Activated CD4-positive, alpha-beta T cell treated with anti-CD3 and anti-CD28 coated beads, Interleukin-2, amount 50 U/mL, for 1 hour (primary cell): ENCODE data around the gene ISCA2.

Experiments used
- DNase-seq: peaks from one replicate; pipeline ENCODE4 v3.0.0-alpha.2; 2020

Gene ISCA2

DNA sequence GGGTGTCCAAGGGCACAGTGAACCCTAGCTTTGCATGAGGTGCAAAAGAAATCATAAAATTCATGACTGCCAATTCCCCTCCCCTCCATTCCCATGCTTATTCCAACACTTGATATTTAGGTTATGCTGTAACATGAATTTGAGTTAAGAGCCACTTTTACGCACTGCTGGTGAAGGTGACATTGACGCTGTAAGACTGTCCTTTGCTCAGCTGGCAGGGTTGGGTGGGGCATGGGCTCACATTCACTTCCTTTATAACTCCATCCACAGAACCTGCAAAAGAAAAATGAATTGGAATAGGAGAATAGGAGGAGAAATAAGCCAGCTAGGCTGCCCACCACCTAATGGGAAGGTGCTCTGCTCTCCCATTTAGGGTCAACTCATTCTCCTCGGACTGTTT, 7.4 kb upstream of the ISCA2 start:
- no peak for DNase-seq

DNA sequence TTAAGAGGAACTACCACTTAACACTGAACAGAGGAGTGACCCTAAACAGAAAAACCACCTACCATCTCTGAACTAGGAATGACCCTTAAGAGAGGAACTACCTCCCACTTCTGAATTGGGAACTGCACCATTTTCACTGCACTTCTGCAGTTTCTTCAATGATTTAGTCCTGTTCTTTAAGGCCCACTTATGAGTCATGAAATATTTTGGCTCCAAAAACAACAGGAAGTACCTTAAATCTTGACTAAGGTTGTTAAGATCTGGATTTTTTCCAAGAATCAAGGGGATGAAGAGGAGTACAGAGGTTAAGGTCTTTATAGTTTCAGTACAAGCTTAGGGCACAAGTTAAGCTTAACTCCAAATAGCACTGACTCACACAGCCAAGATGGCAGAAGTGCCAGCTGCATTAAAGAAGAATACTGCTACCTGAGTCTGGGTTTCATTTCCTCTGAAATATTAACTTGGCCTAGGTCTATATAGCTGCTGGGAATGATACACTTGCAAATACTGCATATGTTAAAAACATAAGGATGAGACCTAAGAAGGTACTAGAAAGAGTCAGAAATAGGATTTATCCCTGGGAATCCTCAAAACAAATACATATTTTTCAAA, 4.7 kb upstream of the ISCA2 start:
- DNase-seq: no peak

DNA sequence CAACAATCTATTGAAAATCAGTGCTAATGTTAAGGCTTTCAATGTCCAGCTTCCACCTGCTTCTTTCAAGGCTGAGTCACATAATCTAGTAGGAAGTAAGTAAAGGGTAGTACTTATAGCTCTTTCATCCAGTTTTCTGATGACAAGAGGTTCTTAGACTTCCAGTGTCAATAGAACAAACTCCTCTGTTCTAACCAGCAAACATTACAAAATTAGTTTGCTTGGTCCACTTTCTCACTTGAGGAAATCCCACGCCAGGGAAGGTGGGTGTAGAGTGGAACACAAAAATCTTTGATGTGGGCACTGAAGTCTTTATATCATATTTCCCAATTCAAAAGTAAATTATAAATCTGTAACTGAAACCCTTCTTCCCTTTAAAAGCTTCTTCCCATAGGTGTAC, 3.1 kb upstream of the ISCA2 start:
- DNase-seq: no peak

DNA sequence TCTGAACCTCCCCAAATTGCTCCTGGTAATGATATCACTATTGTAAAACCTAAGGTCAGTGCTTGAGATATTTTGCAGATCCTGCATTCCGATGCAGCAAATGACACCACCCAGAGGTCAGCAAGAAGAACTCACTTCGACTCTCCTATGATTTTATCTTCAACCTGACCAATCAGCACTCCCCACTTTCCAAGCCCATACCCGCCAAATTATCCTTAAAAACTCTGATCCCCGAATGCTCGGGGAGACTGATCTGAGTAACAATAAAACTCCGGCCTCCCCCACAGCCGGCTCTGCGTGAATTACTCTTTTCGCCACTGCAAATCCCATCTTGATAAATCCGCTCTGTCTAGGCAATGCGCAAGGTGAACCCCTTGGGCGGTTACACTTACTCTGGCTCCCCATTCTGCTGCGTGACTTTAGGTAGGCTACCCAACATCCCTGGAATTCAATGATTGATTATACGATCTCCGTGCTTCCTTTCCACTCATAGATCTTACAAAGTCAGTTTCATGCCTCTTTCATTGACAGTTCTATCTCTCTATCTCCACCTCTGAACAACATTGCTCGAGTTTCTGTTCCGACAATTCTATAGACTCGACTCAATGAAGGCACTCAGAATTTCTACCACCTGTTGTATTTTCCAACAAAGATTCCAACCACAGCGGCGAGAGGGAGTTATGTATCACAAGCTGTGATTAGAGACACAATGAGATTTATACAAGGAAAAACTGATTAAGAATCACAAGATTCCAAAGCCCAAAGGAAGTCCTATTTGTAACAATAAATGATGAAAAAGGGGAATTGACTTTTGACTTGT, 1.4 kb upstream of the ISCA2 start:
- no peak for DNase-seq

DNA sequence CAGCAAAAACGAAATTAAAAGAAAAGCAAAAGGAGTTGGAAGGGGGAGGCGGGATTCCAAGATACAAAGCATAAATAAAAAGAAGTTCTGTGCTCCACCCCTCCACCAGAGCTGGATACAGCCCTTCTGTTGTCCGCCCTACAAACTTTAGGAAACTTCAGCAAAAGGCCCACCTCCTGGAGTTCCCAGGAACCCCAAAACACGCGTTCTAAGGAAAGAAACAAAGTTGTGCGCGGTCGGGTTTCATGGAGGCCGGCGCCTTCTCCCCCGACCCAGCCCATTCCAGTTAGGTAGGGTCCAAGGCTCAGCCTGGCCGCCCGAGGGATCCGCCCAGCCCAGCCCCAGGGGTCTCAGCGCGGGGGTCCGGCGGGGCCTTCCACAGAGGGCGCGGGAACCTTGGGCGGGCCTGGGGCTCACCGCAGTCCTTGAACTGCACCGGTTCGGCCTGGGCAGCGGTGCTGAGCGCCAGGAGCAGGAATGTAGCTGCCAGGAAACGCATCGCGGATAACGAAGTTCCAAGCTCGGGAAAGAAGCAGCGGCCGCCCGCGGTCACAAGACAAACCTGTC, 706 bp upstream of the ISCA2 start, which contains the start of gene NPC2:
TSS of gene NPC2 (minus strand) at position 530 of the 567 bp plus-strand sequence. CDS start at position 499, 31 bp downstream.
- no peak for DNase-seq

DNA sequence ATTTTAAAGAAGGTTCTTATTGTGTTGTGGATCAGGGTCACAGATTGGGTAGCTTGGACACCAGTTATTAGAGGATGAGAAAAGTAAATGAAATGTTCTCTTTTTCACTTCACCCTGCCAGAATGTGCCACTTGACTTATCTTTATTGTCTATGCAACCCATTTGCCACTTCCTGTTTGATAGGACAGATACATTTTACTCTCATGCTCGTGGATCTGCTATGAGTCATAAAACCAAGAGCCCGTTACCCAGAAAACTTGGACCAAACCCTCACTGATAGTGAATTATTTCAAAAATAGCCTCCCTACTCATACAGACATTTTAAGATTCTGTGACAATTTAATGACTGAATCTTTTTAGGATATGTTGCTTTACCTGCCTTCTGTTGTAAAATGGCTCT, 1.8 kb downstream of the ISCA2 start:
- DNase-seq: no peak

DNA sequence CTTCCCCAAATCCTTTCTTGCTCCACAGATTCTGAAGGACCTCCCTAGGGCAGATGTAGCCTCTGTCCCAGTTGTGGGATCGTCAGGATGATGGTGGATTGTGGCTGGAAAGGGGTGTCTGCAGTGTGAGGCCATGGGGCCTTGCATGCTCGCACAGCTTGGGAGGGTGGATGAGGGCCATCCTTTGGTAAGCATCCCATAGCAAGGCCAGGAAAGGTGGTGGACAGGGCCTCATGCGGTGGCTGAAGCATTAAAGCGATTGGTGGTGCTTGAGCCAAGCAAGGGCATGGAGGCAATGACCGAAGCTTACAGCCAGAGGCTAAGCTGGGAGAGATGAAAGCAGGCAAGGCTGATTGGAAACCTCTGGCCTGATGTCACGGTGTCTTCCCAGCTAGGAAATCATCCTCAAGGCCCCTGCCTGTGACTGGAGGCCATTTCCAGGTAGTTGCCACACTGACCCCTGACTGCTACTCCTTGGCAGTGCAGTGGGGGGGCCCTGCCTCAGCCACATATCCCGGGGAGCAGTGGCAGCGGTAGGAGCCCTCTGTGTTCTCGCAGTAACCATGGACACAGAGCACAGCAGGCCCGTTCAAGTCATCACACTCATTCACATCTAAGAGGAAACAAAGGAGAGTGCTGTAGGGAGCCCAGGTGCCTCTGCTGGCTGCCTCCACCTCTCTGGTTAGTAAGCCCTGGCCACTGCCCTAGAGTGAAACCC, 7.0 kb downstream of the ISCA2 start:
- DNase-seq: no peak

DNA sequence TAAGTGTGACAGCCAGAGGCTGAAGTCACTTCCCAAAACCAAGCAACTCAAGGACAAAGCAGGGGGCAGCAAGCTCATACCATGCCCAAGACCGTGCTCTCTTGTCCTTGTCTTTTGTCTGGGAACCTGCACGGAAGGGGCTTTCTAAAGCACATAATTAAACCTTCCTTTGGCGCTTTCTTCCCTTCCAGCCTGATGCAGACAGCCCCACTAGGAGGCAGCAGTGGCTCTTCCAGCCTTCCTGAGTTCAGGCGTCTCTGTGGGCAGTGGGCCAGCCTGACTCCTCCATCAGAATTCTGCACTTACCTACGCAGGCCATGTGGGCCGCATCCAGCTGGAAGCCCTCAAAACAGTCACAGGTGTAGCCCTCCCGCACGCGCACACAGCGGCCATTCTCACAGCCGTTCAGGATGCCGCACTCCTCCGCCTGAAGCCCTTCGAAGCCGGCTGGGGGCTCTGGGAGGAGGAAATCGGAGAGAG, 7.6 kb downstream of the ISCA2 start:
- DNase-seq: no peak

DNA sequence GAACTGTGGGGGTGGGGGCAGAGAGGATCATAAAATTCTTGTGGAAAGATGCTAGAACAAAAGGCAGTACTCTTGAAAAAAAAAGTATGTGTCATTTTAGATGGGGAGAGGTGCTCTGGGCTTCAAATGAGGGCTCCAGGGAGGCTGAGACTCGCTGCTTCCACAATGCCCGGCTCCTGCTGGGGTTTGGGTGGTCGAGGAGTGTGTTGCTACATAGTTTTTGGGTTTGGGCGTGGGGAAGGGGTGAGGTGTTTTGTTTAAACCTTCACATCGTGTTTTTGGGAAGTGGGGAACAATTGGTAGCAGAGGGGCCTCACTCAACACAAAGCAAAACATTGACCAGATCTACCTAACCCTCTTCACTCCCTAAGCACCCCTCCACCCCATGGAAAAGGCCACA, 8.1 kb downstream of the ISCA2 start:
- no peak for DNase-seq

DNA sequence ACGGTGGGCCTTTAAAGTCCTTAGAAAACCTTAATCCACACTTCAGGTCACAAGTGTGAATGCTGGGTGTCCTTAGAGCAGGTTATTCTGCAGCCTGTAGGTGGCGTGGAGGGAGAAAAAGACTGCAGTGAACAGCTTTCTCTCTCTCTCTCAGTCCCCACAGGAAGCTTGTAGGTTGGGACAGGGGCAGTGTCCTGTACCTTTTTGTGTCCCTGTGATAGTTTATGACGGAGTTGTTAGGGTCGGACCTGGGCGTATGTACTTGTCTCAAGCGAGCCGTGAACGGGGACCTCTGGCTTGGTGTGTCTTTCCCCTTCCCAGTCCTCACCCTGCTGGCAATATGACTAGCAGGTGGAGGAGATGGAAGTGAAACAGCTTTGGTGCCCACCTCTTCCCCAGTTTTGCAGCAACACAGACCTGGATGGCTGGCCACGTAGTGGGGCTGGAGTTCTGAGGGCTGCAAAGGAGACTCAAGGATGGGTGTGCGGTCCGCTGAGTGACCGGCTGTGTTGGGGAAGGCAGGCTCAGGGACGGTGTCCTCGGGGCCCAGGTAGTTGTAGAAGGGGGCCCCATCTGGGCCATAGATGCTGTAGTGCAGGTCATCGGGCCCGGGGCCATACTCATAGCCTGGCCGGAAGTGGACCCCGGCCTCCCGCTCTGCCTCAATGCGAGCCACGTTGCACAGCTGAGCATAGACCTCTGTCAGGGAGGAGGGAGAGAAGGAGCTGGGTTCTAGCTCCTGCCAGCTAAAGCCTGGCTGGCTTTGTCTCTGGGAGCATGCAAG, 8.9 kb downstream of the ISCA2 start:
- no peak for DNase-seq

DNA sequence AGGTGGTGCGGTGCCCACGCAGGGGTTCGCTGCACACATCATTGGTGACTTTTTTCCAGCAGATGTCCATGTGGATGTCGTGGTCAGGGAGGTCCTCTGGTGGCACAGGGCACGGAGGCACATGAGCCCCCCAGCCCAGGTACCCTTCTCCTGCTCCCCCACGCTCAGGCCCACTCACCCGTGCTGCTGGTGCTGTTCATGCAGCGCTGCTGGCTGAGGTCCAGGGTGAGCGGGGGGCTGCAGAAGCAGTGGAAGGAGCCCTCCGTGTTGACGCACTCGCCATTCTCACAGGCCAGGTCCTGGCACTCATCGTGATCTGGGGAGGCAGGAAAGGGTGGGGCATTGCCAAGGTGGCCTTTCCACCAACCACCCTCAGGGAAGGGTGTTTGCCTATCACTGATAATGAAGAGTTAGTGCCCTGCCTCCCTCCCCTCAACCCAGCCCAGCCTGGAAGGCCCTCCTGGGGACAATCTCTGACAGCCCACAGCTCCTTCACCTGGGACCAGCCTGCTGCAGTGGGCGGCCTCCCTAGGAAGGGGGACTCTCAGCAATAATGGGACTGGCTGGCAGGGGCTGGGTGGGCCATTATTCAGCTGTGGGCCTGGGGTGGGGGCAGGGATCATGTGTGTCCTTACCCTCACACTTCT, 9.8 kb downstream of the ISCA2 start:
- no peak for DNase-seq

DNA sequence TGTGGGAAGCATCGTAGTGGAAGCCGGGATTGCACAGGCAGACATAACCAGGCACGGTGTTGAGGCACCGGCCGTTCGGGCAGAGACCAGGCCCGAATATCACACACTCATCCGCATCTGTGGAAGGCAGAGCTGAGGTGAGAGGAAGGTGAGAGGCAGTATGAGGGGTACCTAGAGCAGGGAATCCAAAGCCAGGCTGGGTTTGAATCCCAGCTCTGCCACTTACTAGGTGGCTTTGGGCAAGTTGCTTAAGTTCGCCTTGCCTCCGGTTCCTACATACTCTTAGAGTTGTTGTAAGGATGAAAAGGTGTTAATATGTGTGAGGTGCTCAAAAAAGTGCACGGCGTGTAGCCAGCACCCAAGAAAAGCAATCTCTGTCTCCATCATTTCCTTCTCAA, 10.4 kb downstream of the ISCA2 start:
- DNase-seq: no peak

DNA sequence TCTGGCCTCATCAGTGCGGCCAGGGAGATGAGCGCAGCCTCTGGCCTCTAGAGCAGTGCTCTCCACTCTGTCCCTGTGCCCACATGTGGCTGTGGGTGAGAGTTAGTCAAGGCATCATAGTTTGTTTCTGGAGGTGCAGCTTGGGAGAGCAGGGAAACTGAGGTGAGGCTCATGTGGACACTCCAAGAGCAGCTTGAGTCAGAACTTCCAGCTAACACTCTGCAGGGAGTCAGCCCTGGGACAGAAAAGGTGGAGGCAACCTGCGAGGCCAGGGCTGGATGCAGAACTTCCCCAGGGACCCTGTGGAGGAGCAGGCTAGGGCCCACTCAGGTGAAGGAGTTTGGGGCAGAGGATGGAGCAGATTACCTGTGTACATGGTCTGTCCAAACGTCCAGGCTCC, 10.8 kb downstream of the ISCA2 start:
- no peak for DNase-seq

DNA sequence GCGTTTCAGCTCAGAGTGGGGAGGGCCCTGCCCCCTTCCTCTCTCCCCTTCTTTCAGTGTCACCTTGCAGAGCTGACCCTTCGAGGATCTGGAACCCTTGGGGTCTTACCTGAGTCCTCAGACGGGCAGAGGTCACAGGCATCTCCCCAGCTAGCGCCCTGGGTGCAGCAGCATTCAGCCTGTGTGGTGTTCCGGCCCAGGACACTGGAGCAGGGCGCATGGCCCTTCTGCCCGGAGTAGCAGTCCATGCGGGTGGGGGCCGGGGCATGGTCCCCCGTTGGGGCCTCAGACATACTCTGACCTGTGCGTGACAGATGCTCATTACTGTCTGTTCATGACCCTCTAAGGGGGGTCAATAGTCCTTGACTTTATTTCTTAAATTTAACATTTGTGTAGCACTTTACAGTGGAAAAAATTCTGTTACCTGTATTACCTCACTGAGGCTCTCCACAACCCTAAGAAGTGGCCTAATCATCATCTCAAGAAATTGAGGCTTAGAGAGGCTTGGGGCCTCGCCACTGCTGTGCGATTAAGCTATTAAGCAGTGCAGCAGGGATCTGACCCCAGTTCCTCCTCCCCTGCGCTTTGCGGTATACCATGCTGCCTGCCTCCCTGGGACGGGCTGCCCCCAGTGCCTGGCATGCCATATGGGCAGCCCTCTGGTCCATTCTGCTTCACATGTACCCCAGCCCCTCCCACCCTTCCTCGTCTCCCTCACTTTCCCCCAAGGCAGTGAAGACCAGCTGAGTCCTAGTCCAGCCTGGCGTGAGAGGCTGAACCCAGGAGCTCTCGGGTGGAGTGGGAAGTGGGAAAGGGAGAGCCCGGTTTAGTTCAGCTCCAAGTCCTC, 11.5 kb downstream of the ISCA2 start:
- no peak for DNase-seq

DNA sequence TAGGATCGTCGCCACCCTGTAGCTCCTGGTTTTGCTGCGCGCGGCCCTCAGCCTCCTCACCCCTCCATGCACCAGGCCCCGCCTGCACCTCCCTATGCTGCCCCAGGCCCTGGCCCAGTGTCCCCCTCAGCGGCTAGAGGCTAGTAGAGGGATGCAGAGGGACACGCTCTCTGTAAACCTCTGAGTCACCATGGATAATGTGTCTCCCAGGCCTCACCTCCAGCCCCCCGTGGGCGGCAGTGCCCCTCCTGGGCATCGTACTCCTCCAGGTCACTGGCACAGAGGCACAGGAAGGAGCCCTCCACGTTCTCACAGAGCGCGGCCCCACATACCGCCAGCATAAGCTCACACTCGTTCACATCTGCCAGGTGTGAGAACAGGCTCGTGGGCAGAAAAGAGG, 12.3 kb downstream of the ISCA2 start:
- no peak for DNase-seq

DNA sequence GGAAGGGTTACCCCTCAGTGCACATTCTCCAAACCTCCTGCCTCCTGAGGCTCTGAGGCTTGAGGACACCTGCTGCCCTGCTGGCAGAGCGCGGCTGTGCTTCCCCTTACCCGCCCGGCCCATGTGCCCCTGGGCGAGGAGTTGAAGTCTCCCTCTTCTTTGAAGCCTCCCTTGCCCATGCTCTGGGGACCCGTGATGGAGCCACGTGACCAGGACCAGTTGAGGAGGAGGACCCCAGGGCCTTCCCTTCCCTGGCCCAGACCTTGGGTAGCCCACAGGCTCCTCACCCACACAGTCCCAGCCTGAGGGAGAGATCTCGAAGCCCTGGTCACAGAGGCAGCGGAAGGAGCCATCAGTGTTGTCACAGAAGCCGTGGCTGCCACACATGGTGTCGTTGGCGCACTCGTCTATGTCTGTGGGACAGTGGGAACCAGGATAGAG, 12.9 kb downstream of the ISCA2 start:
- DNase-seq: no peak

DNA sequence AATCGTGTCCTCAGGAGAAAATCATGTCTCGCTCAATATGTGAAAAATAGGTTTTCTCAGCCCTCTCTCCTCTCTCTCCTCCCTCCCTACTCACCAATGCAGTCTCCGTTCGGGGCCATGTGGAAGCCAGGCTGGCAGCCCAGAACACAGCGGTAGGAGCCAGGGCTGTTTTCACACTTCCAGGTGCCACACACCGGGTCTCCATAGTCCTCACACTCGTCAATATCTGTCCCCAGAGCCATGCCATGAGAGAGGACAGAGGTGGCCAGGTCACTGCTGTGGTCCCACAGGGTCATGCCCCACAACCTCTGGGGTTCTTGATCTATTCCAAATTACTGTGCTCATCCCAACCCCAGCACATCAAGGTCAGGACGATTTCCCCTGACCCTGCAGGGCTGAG, 13.5 kb downstream of the ISCA2 start:
- no peak for DNase-seq

DNA sequence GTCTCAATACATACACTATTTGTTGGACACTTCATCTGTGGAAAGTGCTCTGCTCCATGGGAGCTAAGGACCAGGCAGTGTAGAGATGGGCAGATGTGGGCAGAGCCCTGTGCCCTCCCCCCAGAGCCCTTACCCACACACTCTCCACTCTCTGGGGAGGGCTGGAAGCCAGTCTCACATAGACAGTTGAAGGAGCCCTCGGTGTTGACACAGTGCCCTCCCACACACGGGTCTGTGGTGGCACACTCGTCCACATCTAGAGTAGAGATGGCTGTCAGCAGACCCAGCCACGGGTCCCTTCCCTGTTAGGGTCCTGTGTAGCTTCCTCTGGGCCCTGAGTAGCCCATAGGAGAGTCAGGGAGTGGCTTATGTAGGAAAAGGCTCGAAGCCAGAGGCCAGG, 14.3 kb downstream of the ISCA2 start:
- DNase-seq: no peak

DNA sequence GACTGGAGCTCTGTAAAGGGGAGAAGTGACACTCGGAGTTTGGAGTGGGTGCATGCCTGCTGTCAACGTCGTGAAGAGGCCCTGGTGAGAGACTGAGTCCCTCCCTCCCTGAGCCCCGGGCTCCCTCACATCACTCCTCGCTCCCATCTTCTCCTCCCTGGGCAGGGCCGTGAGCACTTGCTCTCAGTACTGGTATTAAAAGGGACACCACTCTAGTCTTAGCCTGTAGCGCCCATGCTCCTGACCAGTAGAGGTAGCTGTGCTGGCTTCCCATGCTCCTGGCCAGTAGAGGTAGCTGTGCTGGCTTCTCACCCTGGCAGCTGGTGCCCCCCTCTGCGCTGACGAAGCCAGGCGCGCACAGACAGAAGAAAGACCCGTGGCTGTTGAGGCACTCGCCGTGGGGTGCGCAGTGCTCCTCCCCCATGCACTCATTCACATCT, 14.7 kb downstream of the ISCA2 start:
- DNase-seq: no peak

DNA sequence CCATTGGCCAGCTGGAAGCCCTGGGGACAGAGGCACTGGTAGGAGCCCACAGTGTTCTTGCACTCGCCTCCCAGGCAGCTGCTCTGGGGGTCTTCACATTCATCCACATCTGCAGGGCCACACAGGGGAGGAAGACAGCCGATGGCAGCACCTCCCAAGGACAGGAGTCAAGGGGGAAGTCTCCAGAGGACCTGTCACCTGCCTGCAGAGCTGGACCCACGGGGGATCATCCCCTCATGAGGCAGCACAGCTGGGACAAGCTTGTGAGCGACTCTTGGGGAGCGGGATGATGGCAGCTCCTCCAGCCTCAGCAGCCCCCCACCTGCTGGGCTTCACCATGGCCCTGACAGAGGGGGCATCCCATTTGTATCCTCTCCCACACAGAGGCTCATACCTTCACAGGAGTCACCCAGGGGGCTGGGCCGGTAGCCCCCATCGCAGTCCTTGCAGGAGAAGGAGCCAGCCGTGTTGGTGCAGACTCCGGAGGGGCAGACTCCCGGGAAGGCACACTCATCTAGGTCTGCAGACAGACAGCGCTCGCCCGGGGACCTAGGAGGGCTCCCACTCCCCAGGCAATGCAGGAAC, 15.4 kb downstream of the ISCA2 start:
- DNase-seq: no peak
